Activated CD8-positive, alpha-beta memory T cell treated with anti-CD3 and anti-CD28 coated beads, Interleukin-2, amount 10 ng/mL, durations not matched to agents 7 days and 5 days (primary cell): Measurements from ENCODE around the gene FKBP11. TPM values are rescaled to one million over a fixed set of nuclear protein-coding genes. Genes with fewer than 3 reads are reported as not detected.
A peak's percentile ranks its signal among the peaks of the same experiment; 100 is the strongest.
"Not testable (repeated sequence)": the region's sequence is repeated elsewhere in the genome, so short reads cannot be mapped to it uniquely, and the experiment has no call there.

Experiments
- ATAC-seq: fragments of 150-1000 bp; cut with Tn5 transposase; one replicate; pipeline ENCODE4 v1.10.0; 2021; ENCODE audit warnings: moderate library complexity
- CTCF ChIA-PET: fragments of 350-600 bp; sonication (Branson Sonifier 250); formaldehyde crosslinking; loops from one replicate; lab custom pipeline; 2021; ENCODE audit warnings: antibody characterized with exemption; lab: Charles Lee
- DNase-seq: peaks from one replicate; pipeline ENCODE4 v3.0.0-alpha.2; 2020
- H3K27ac Mint-ChIP-seq: one replicate; pipeline ENCODE4 v1.8.0; 2021; ENCODE audit warnings: mild to moderate bottlenecking, mixed read lengths
- H3K27me3 Mint-ChIP-seq: one replicate; pipeline ENCODE4 v1.8.0; 2021; ENCODE audit warnings: mixed read lengths
- H3K36me3 Mint-ChIP-seq: one replicate; pipeline ENCODE4 v1.8.0; 2021; ENCODE audit warnings: mild to moderate bottlenecking, mixed read lengths
- H3K4me1 Mint-ChIP-seq: one replicate; pipeline ENCODE4 v1.8.0; 2021; ENCODE audit warnings: mixed read lengths
- H3K4me3 Mint-ChIP-seq: one replicate; pipeline ENCODE4 v1.8.0; 2021; ENCODE audit warnings: mild to moderate bottlenecking, moderate library complexity, mixed read lengths
- H3K9me3 Mint-ChIP-seq: one replicate; pipeline ENCODE4 v1.8.0; 2022; ENCODE audit warnings: low read depth, mixed read lengths
- total RNA-seq, 2 experiments: library from RNA; stranded (reverse); gene quantifications; one replicate each; pipeline ENCODE4 v1.2.3, GENCODE V29; 2021

Gene FKBP11
- total RNA-seq, 2 experiments from 2014 or later, result 78.5 to 88.8 TPM

- Mint-ChIP-seq H3K9me3 (no peaks in the 10 kb centered on the region), H3K36me3 (no peaks in the 10 kb centered on the region), H3K27ac (no peak overlapping the region), H3K4me1 (peaks cover 10% of the 10 kb centered on the region), H3K4me3 (peak overlapping the region; percentile 7), H3K27me3 (peaks cover 17% of the 10 kb centered on the region)
- DNase-seq (peak; percentile 81), ATAC-seq (peak; percentile 100)
- CTCF ChIA-PET, result interaction anchor here (0.6 to 10.5 kb wide), 37 partner anchors 9 to 197 kb away, joined by 3 to 211 read pairs (median 4); partner anchors contain the start of genes ARF3, DDX23, FKBP11 and RND1
These were observed 34.5 kb downstream of the FKBP11 start for GRCh38 chr12:48890657-48891418.

- Mint-ChIP-seq H3K27ac (no peak overlapping the region), H3K9me3 (no peaks in the 10 kb centered on the region), H3K4me1 (peaks cover 10% of the 10 kb centered on the region), H3K4me3 (no peak overlapping the region), H3K27me3 (peaks cover 17% of the 10 kb centered on the region), H3K36me3 (no peaks in the 10 kb centered on the region)
- no peak for ATAC-seq
- DNase-seq, result no peak
- CTCF ChIA-PET, result interaction anchor here (0.9 to 10.5 kb wide), 23 partner anchors 8 to 136 kb away, joined by 3 to 211 read pairs (median 8); partner anchors contain the start of genes ARF3, DDX23, FKBP11 and RND1
These were observed 35.6 kb downstream of the FKBP11 start for GRCh38 chr12:48889679-48890078.

GRCh38 chr12:48883305-48884161 is 41.8 kb downstream of the FKBP11 start:
- Mint-ChIP-seq H3K9me3 (no peaks in the 10 kb centered on the region), H3K4me1 (peaks cover 7% of the 10 kb centered on the region), H3K27ac (no peak overlapping the region), H3K4me3 (no peak overlapping the region), H3K36me3 (no peaks in the 10 kb centered on the region), H3K27me3 (peaks cover 37% of the 10 kb centered on the region)
- CTCF ChIA-PET, result interaction anchor here (0.9 to 10.5 kb wide), 6 partner anchors 18 to 132 kb away, joined by 3 to 211 read pairs (median 5); partner anchors contain the start of genes DDX23 and RND1
- ATAC-seq (no peak), DNase-seq (no peak)

GRCh38 chr12:48882972-48883304 is 42.4 kb downstream of the FKBP11 start:
- Mint-ChIP-seq H3K4me3 (no peak overlapping the region), H3K27ac (no peak overlapping the region), H3K27me3 (peaks cover 37% of the 10 kb centered on the region), H3K4me1 (peaks cover 7% of the 10 kb centered on the region), H3K36me3 (no peaks in the 10 kb centered on the region), H3K9me3 (no peaks in the 10 kb centered on the region)
- DNase-seq (no peak), ATAC-seq (no peak)
- CTCF ChIA-PET, result interaction anchor here (0.9 to 10.5 kb wide), 6 partner anchors 17 to 133 kb away, joined by 3 to 211 read pairs (median 5); partner anchors contain the start of genes DDX23 and RND1

GRCh38 chr12:48882315-48882687 is 43.0 kb downstream of the FKBP11 start:
- CTCF ChIA-PET, result interaction anchor here (1.1 to 10.5 kb wide), 6 partner anchors 9 to 133 kb away, joined by 4 to 211 read pairs (median 7); partner anchors contain the start of genes DDX23 and RND1
- ATAC-seq (no peak), DNase-seq (no peak)
- no peak overlapping the region for H3K27ac Mint-ChIP-seq
- H3K9me3 Mint-ChIP-seq, result no peaks in the 10 kb centered on the region
- H3K36me3 Mint-ChIP-seq, result no peaks in the 10 kb centered on the region
- peaks cover 37% of the 10 kb centered on the region for H3K27me3 Mint-ChIP-seq
- H3K4me3 Mint-ChIP-seq, result no peak overlapping the region
- H3K4me1 Mint-ChIP-seq, result peaks cover 7% of the 10 kb centered on the region

GRCh38 chr12:48881686-48882314 is 43.5 kb downstream of the FKBP11 start:
- ATAC-seq (no peak), DNase-seq (no peak)
- Mint-ChIP-seq H3K27ac (no peak overlapping the region), H3K4me3 (no peak overlapping the region), H3K4me1 (peaks cover 7% of the 10 kb centered on the region), H3K36me3 (no peaks in the 10 kb centered on the region), H3K9me3 (no peaks in the 10 kb centered on the region), H3K27me3 (peaks cover 37% of the 10 kb centered on the region)
- CTCF ChIA-PET, result interaction anchor here (0.8 to 2.7 kb wide), 7 partner anchors 8 to 106 kb away, joined by 3 to 13 read pairs (median 4); partner anchors contain the start of gene RND1

- Mint-ChIP-seq H3K4me3 (no peak overlapping the region), H3K27ac (no peak overlapping the region), H3K4me1 (peaks cover 5% of the 10 kb centered on the region), H3K36me3 (no peaks in the 10 kb centered on the region), H3K27me3 (peaks cover 37% of the 10 kb centered on the region), H3K9me3 (no peaks in the 10 kb centered on the region)
- DNase-seq (no peak), ATAC-seq (no peak)
- CTCF ChIA-PET, result interaction anchor here (0.9 to 1.6 kb wide), 8 partner anchors 9 to 107 kb away, joined by 3 to 13 read pairs (median 4); no protein-coding TSS in a partner anchor
These were observed 44.6 kb downstream of the FKBP11 start for GRCh38 chr12:48880647-48881046.

- ATAC-seq, result no peak
These were observed 46.7 kb downstream of the FKBP11 start for GRCh38 chr12:48878548-48878947.

GRCh38 chr12:48875944-48876515 is 49.3 kb downstream of the FKBP11 start:
- Mint-ChIP-seq H3K36me3 (no peaks in the 10 kb centered on the region), H3K27me3 (peaks cover 18% of the 10 kb centered on the region), H3K9me3 (no peaks in the 10 kb centered on the region), H3K27ac (no peak overlapping the region), H3K4me1 (no peaks in the 10 kb centered on the region), H3K4me3 (no peak overlapping the region)
- DNase-seq (no peak), ATAC-seq (no peak)
- CTCF ChIA-PET, result interaction anchor here (2.0 kb wide), 1 partner anchor 14 kb away, joined by 7 read pairs; no protein-coding TSS in a partner anchor

More at GRCh38 chr12:48878548-48878947, 46.7 kb downstream of the FKBP11 start:
- H3K36me3 Mint-ChIP-seq, result no peaks in the 10 kb centered on the region
- CTCF ChIA-PET, result interaction anchor here (2.1 kb wide), 1 partner anchor 12 kb away, joined by 4 read pairs; no protein-coding TSS in a partner anchor
- H3K9me3 Mint-ChIP-seq, result no peaks in the 10 kb centered on the region
- peaks cover 33% of the 10 kb centered on the region for H3K27me3 Mint-ChIP-seq
- DNase-seq, result no peak
- H3K4me3 Mint-ChIP-seq, result no peak overlapping the region
- no peak overlapping the region for H3K27ac Mint-ChIP-seq
- peaks cover 5% of the 10 kb centered on the region for H3K4me1 Mint-ChIP-seq

- H3K36me3 Mint-ChIP-seq, DNase-seq, H3K9me3 Mint-ChIP-seq, H3K4me3 Mint-ChIP-seq, H3K27me3 Mint-ChIP-seq, H3K27ac Mint-ChIP-seq, ATAC-seq, H3K4me1 Mint-ChIP-seq: not testable (repeated sequence)
- CTCF ChIA-PET, result interaction anchor here (0.7 to 2.7 kb wide), 5 partner anchors 8 to 123 kb away, joined by 3 to 14 read pairs (median 4); partner anchors contain the start of gene DDX23
These were observed 51.8 kb downstream of the FKBP11 start for GRCh38 chr12:48873534-48873933.

- no peak for ATAC-seq
- no peaks in the 10 kb centered on the region for H3K4me1 Mint-ChIP-seq
- CTCF ChIA-PET, result interaction anchor here (1.0 to 2.7 kb wide), 4 partner anchors 9 to 123 kb away, joined by 3 to 14 read pairs (median 4); partner anchors contain the start of gene DDX23
- H3K36me3 Mint-ChIP-seq, result no peaks in the 10 kb centered on the region
- no peak for DNase-seq
- H3K4me3 Mint-ChIP-seq, result no peak overlapping the region
- no peaks in the 10 kb centered on the region for H3K9me3 Mint-ChIP-seq
- no peak overlapping the region for H3K27ac Mint-ChIP-seq
- peaks cover 6% of the 10 kb centered on the region for H3K27me3 Mint-ChIP-seq
These were observed 52.2 kb downstream of the FKBP11 start for GRCh38 chr12:48873096-48873495.
